LNCaP clone FGC (cell line): ENCODE results near the gene CD47.

Source experiments
- DNase-seq: peaks from one replicate; pipeline ENCODE4 v3.0.0-alpha.2; 2011; ENCODE audit warnings: low read depth
- H3K4me3 ChIP-seq: 2 replicates; pipeline ENCODE4 v1.5.1; 2011; ENCODE audit warnings: mild to moderate bottlenecking, low read depth, low read length, control low read depth
- CTCF ChIP-seq: IDR thresholded peaks from 2 replicates; pipeline ENCODE4 v1.5.1; 2012; ENCODE audit warnings: mild to moderate bottlenecking; ENCODE audit not compliant: control insufficient read depth, insufficient read depth; ENCODE audit errors: extremely low read depth

Gene CD47

DNA sequence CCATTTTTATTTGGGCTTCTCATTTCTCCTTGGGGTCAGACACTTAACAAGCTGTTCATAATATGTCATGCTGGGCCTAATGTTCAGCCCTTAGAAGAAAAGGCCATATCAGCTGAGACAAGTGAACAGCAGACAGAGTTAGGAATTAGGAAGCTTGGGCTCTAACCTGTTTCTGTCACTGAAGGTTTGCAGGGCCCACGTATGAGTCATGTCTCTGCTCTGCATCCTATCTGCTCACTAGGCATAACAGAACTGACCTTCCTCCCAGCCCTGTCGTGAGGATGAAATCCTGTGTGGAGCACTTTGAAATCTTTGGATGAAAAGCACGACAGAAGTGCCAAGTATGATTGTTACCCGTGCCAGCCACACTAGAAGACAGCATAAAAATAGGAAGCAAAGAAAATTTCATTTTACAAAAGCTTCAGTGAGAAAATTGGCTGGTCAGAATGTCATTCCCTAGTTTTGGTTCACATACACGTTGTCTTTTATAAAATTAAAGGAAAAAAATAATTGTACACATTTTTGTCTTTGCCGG is 26.5 kb upstream of the CD47 start:
- TF ChIP-seq CTCF = no peak
- no peak overlapping the region for H3K4me3 ChIP-seq
- no peak for DNase-seq

DNA sequence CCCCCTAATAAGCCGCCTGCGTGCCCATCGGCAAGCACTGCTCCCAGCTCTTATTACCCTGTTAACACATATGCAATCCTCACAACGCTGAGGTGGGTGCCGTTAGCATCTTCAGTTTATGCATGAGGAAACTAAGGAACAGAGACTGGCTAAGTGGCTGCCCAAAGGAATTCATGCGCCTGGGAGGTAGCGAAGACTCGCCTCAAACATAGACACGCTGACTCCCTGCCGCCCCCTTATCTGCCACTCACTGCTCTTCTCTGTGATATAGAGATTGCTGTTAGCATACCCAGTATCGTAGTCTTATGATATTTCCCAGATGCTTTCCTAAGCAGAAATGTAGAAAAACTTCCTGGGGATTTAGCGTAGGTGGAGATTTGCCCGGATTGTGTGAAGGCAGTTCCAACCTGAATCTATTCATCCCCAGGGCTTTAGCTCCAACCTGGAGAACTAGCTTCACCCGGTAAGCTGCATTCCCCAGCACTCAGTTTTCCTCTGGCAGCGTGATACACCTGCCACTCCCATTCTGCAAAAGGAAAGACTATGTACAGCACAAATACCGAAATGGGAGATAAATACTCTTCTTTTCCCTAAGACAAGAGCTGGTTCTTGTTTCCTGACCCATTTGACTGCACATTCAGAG is 23.7 kb upstream of the CD47 start:
- DNase-seq = no peak
- no peak for TF ChIP-seq CTCF
- H3K4me3 ChIP-seq = no peak overlapping the region

DNA sequence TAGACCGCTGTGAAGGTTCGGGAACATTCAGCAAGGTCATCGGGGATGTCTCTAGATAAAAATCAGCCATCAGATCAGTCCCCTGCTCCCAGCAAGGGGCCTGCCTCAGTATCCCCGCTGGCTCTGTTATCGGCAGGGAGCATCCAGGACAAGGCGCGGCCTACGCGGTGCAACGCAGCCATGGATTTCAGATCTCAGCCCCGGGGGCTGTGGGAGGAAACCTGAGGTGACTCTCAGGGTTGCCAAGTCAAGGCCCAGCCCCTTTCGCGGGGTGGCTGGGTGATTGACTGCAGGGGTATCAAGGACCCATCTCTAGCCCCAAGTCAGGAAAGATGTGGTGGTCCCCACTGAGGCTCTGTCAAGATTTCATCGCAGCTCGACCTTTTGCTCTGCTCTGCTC is 23.1 kb upstream of the CD47 start:
- no peak overlapping the region for H3K4me3 ChIP-seq
- no peak for DNase-seq
- no peak for TF ChIP-seq CTCF

DNA sequence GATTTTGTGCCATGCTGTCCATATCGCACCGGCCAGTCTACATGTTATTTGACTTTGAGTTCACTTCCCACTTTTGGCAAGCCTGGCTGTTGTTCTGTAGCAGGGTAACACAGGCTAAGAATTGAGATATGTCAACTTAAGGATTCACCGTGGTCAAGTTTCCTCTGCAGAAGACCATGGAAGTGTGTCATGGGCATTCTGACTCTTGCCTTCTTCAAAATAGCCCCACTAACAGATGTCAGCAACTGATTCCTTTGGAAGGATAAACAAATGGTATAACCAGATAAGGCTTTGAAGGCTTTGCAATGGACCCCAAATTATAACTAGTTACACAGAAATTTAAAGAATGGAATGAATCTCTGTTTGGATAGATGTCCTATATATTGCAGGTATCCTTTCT is 20.1 kb upstream of the CD47 start:
- no peak for DNase-seq
- no peak for TF ChIP-seq CTCF
- no peak overlapping the region for H3K4me3 ChIP-seq

GRCh38 chr3:108108416-108108815 is 17.6 kb upstream of the CD47 start:
- no peak overlapping the region for H3K4me3 ChIP-seq
- TF ChIP-seq CTCF = no peak
- DNase-seq = no peak

DNA sequence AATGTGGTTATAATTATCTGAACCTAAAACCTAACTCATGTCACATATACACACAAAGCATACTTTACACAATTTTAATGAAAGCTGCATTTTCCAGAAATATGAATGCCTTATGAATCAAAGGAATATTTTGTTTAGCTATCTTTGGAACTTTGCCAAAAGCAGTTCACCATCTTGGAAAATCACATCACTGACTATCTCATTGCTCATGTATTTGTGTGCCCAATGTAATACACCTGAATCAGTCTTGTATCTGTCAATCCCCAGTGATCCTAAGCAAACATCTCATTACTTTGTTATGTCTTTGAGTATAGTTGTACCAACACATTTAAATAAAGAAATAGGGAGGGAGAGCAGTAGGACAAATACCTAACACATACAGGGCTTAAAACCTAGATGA is 15.6 kb upstream of the CD47 start:
- TF ChIP-seq CTCF = no peak
- no peak overlapping the region for H3K4me3 ChIP-seq
- no peak for DNase-seq

GRCh38 chr3:108106031-108106430 is 15.2 kb upstream of the CD47 start:
- no peak overlapping the region for H3K4me3 ChIP-seq
- TF ChIP-seq CTCF = no peak
- no peak for DNase-seq
